PC-9 (cell line): ENCODE results near the gene POU6F2.

ENCODE experiments used
- CTCF ChIP-seq: fragments of 200-600 bp; sonication (generic); conservative IDR thresholded peaks from 2 replicates; pipeline ENCODE4 v1.6.1; 2017; ENCODE audit warnings: mixed run types, antibody characterized with exemption, mild to moderate bottlenecking, moderate library complexity
- EZH2 ChIP-seq: fragments of 200-600 bp; sonication (generic); IDR thresholded peaks from 2 replicates; pipeline ENCODE4 v1.8.0; 2017; ENCODE audit warnings: antibody characterized with exemption, low read depth

- TF ChIP-seq CTCF (no peak), EZH2 (no peak)
Measured at GRCh38 chr7:39458061-39458745, 480.5 kb downstream of the POU6F2 start.
